NCI-H524 treated with DMSO at 0.1 percent for 48 hours (cell line): ENCODE data around the gene MUC5B.
A peak's percentile ranks its signal among the peaks of the same experiment; 100 is the strongest.

Source experiments
- DNase-seq: peaks from one replicate; lab custom pipeline; 2025; lab: John Stamatoyannopoulos, UW

Gene MUC5B

DNA sequence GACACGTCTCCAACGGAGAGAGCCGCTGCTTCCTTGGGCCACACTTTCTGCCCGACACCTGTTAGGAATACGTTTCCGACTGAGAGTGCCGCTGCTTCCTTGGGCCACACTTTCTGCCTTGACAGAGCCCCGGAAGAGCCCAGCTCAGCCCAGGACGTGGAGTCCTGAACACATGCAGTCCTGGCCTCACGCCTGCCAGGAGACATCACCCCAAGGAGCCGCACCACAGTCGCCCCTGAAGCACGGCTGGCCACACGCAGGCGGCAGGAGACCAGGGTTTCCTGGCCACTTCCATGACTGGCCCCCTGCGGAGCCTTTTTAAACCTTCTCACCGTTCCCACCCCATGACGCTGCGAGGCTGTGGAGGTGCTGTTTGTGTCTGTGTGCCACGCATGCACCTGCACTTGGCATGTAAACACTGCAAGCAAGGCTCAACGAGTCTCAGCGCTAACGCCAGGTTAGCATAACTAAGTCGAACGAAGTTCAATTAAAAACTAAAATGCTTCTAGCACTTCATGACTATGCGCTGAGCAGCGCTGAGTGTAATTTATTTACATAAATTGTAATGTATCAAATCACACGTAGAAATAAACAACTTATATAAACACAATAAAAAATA, 77.8 kb downstream of the MUC5B start:
- no peak for DNase-seq

DNA sequence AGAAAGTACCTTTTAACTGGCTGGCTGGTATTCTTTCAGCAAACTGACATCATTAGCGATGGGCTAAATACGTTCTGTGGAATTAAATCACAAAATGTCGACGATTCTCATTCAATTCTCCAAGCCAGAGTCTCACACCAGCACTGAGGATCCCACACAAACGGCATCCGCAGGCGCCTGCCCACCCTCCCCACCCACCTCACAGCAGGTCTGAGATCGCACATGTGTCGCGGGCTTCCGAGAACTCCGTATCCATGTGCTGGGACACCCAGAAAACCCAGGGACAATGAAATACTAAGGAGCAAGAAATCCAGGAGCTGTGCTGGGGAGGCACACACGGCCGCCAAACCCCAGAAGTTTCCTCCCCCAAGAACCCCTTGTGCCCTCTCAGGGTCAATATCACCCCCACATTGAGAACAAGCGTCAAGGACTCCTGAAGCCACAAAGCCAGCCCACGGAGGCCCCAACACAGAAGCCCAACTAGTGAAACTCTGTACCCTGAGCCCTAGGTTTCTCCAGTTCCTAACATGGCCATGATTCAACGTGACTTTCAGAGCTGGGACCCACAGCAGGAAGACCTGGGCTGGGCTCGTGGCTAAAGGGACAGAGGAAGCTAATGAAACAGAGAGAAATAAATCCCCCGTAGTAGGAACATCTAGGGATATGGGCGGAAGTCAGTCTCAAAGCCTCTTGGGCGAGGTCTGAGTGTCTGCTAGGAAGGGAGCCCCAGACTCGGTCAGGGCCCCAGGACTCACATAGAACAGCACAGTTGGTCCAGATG, 78.5 kb downstream of the MUC5B start:
- DNase-seq: no peak

DNA sequence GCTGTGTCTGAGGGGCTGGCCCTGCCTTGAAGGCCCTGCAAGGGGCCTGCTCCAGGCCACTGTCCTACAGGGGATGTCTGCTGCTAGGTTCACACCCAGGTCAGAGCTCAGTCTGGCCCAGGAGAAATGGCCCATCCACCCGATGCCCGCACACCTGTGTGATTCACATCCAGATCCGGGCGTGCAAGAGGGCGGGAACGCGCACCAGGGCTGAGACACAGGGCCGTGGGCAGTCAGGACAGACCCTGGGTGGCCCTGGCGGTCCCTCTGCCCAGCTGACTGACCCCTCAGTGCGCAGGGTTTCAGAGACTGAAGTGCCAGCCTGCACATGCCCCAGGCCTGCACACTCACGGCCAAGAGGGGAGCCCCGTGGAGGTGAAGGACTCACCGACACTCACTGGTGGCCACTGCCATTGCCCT, 79.2 kb downstream of the MUC5B start:
- DNase-seq: no peak

DNA sequence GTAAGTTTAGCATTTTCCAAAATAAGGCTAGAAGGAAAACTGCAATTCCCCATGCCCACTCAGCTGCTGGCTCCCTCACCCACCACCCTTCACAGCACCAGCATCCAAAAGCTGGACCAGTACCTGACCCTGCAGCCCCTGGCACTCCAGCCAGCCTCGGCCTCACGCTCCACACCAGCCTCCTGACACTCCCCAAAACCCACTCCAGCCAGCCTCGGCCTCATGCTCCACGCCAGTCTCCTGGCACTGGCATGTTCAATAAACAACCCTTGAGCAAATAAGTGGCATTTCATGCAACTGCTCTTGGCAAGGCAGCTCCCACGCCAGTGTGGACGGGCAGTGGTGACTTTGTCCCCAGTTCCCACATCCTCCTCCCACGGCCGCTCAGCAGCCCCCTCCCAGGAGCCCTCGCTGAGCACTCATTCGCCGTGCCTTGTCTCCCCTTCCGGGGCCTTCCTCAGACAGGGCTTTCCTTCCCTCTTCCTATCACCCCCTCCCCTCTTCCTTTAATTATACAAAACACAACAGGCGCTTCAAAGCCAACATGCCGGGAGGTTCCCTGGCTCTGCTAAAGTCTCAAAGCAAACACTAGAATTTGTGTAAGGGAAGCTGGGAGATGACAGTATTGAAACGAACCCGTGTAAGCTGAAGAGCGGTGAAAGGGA, 79.7 kb downstream of the MUC5B start:
- no peak for DNase-seq

DNA sequence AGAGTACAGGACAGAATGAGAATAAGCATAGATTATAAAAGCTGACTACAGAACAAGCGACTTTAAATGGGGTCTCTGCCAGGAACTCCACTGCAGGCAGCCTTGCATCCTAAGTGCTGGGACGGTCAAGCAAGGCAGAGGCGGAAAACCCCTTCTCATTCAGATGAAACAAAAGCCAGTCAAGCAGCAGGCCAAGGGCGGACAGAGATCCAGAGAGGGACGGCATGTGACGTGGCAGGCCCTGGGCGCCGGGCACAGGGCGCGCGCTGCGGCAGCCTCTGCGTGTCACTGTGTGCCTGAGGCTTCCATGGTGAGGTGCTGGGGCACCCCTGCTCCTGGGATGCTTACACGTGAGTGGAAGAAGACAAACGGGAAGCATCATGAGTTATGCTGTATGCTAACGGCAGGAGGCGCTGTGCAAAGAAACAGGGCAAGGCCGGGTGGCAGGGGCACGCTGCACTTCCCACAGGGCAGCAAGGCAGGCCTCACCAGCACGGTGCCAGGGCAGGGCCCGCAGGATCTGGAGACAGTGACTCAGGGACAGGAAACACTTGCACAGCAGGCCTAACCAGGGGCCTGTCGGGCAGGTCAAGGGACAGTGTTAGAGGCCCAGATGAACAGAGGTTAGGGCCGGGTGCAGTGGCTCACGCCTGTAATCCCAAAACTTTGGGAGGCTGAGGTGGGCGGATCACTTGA, 80.4 kb downstream of the MUC5B start:
- no peak for DNase-seq

DNA sequence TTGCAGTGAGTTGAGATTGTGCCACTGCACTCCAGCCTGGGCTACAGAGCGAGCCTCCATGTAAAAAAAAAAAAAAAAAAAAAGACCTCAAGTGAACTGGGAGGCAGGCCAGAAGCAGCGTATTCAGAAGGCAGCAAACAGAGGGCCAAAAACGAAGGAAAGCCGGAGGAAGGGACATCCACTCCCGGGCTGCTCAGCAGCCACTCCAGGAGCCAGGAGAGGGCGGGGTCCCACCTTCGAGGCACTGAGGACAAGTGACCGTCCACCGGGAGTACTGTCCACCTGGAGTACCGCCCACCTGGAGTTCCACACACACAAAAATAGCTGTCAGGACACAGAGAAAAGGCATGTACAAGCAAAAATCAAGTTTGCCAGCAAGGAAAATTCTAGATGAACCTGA, 81.1 kb downstream of the MUC5B start:
- no peak for DNase-seq

DNA sequence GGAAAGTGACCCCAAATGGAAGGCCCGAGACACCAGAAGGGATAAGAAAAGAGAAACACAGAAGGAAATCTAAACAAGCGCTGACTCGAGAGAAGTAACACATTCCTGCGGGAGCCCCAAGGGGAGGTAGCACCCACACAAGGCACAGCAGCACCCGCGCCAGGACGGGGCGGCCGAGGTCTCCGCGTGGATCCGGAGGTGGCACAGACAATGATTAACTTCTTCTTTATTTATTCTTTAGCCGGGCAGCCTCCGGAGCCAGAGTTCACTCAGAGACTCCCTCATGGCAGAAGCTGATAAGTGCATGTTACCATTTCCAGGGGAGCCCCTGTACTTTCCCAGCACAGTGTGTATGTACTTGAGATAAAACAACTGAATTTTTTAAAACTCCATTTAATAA, 81.5 kb downstream of the MUC5B start:
- no peak for DNase-seq

DNA sequence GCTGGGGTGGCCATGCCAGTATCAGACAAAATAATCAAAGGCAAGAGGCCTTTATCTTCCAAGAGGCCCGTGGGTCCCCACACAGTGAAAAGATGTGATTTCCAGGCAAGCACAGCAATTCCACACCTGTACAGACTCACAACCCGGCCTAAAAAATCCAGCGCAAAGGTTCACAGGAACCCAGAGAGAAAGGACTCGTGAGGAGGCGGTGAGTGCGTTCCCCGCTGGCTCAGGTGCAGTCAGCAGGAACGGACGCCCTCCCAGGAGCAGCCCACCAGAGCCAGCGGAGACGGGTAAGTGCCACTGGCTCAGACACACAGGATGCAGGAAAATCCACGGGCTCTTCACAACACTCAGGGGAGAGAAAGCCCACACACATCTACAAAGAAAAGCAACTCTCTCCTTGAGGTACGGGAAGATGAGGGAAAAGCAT, 82.2 kb downstream of the MUC5B start:
- no peak for DNase-seq

DNA sequence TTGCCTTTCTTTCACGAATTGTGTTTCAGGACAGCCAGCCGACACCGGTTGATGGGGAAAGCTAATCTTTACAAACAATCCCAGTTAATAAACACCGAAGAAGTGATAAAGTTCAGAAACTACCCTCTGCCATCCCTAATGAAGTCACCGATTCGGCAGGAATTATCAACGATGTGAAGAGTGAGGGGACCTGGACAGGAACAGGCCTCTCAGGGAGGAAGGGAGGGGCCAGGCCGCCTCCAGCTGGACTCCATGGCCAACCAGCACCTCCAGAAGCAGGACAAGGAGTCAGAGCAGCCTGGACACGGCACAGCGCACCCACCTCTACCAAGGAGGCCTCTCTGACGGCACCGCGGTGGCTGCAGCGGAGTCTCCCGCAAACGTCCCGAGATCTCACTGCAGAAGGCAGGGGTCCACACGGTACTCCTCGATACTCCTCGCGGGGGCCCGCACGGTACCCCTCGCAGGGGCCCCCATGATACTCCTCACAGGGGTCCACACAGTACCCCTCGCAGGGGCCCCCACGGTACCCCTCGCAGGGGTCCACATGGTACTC, 82.7 kb downstream of the MUC5B start:
- no peak for DNase-seq

DNA sequence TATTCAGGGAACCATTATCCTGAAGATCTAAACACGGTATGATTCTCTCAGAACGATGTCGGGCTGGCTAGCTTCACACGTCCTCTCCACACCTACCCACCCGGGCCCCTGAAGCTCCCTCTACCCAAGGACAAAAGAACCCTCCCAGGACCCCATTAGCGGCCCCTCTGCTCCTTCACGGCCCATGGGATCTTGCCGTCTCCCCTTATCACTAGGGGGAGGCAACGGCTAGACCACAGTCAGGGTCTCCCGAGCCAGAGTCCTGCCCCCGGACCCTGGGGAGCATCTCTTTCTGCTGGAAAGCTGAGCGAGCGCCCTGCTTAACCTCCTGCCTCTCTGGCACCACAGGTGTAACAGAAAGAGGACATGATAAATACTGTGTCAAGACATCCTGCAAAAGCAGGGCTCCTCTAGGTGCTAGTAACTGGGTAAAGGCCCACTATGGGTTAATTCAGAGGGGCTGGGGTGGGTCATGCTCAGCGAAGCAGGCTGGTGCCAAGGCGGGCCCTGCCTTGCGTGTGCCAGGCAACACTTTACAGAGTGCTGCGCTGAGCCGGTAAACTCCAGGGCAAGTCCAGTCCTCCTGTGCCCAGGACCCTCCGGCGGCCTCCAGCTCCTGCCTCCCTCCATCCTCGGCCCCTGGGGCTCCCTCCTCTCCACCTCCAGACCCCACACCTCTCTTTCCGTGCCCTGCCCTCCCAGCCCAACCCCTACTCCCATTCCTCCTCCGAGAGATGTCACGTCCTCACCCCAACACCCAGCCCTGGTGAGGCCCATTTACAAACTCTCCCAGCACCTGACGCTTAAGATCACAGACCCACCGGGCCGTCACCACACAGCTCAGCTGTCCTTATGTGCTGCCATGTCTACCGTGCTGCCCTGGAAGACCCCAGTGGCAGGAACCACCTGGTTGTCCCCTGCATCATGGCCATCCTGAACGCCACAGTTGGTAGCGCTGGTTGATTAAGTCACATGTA, 83.6 kb downstream of the MUC5B start:
- no peak for DNase-seq

DNA sequence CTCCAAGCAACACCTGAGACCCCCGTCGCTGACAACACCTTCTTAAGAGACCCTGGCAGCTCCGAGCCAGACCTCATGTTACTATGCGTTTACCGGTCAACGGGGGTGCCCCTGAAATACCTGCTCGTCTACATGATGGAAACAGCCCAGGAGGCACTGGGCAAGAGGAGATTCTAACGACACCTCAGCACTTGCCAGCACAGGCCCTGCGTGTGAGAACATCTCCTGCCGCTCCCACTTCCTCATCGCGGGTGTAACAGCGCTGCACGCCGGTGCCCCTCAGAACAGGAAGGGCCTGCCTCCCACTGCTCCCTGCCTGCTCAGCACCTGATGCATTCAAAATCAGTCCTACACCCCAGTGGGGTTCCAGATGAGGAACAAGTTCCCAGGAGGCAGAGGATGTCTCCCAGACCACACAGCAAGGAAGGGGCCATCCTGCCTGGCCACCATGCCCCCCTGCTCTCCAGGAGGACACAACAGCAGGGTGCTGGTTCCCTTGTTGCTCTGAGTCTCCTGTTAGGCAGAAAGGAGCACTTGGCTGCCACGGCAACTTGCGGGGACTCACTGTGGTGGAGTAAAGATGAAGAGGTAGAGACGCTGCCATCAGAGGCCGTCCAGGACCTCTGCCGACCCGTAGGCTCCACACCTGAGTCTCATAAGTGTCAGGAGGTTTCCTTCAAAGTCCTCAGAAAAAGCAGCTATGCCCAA, 84.5 kb downstream of the MUC5B start:
- no peak for DNase-seq

DNA sequence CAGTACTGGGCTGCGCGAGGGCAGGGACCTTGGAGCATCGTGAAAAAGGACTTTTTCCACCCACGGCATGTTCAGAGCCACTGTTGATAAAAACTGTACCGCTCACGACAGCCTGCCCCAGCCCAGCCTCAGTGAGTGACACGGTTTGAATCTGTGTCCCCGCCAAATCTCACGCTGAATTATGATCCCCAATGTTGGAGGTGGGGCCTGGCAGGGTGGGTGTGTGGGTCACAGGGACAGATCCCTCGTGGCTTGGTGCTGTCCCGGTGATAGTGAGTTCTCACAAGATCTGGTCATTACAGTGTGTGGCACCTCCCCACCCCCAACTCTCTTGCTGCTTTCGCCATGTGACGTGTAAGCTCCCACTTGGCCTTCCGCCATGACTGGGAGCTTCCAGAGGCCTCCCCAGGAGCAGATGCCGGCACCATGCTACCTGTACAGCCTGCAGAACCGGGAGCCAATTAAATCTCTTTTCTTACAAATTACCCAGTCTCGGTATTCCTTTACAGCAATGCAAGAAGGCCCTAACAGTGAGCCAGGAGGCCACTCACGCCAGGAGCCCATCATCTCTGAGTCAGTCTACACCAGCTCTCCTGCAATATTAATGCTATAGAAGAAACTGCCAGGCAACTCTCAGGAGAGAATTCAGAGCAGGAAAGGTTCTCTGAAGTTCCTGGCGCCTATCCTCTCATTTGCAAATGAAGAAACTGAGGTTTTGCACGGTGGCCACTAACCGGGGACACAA, 85.3 kb downstream of the MUC5B start:
- DNase-seq: no peak

DNA sequence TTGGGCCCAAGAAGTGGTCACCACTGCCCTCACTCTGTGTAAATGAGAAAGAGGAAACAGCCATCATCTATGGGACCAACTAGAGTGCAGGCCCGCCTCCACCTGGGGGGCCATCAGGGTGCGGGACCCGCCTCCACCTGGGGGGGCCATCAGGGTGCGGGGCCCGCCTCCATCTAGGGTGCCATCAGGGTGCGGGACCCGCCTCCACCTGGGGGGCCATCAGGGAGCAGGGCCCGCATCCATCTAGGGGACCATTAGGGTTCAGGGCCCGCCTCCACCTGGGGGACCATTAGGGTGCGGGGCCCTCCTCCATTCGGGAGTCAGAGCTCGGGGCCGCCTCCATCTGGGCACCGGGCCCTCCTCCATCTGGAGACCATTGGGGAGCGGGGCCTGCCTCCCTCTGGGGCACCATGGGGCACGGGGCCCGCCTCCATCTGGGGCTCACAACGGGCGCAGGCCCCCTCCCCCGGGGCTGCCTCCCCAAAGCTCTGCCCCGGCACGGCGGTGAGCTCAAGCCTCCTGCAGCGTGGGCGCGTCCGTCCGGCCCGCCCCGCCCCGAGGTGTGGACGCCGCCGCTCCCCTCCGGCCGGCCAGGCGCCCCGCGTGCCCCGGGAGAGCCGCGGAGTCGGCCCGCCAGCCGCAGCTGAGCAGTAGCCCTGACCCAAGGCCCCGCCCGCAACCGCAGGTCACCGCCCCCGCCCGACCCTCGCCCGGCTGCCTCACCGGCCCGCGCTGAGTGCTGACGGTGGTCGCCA, 86.1 kb downstream of the MUC5B start:
- DNase-seq: no peak

DNA sequence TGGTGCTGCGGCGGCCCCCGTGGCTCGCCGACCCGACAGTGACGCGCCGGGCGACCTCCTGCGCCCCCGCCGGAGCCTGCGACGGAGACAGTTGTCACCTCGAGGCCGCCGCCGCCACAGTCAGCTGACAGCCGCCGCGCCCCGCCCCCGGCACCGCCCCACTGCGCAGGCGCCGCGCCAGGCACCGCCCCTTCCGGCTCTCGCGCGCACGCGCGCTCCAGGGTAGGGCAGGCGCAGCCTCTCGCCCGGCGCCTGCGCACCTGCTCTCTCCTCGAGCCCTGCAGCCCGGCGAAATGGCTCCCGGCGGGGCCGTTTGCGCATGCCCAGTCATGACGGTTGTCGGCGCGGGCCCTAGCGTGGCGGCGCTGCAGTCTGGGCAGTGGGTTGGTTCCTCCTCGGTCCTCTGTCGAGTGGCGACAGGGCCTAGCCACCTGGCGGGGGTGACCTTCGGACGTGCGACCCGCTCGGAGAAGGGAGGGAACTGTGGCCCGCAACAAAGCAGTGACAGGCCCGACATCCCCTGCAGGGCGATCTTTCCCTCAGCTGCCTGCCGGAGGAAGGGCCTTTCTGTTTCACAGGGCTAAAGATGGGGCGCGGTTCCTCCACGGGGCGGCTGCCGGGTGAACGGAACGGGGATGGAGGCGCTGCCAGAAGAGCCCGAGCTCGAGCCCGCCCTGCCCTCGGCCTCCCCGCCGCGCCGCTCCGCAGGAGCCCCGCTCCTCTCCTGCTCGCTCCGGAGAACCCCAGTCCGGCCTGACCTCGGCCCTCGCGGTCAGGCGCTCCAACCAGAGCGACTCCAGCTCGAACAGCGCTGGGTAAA, 86.8 kb downstream of the MUC5B start, which contains the start of gene TOLLIP:
Gene TOLLIP (minus strand): TSS at position 135 of the 820 bp plus-strand sequence. CDS start 134 bp downstream, at position 1.
- peak; percentile 50 for DNase-seq

DNA sequence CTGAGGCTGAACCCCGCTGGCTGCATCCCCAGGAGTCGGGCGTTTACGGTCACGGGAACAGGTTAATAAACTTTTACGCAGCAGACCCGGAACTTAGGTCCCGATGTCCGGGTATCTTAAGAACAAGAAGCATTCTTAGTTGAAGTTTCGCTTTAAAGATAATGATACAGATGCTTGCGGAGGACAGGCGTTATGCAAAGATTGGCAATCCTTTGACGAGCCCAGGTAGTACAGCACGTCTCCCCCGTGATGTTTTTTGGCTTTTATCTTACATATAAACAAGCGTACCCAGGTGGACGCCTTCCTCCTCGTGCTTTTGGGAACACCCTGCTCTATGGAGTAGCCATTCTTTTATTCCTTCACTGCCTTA, 87.4 kb downstream of the MUC5B start:
- DNase-seq: no peak

DNA sequence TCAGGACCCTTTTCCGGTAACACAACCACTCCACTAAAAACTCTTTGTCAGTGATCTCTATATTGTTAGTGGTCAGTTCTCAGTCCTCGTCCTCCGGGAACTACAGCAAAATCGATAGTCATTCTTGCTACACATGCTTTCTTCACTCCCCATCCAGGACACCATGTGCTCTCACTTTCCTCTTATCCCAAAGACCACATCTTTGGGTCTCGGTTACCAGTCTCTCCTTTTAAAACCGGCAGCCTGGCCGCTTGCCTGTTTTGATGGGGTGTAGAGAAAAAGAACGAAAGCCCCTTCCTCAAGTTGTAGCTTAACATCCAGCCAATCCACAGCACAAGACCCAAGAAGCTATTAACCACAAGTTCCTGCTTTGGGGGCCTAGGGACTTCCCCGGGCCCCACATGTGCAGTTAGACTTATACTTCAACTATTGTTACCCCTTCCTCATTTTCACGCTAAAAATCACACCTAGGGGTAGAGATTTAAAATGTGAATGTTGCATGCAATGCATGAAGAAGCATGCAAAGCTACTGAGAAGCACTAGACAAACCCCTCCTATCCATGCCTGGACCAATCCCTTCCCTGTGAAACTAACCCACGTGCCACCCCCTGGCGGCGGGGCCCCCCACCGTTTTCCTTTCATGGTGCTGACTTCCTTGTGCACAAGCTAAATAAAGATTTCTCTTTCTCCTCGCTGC, 88.1 kb downstream of the MUC5B start:
- no peak for DNase-seq
